GM23338 (cell line): ENCODE measurements around the gene OR51G2. TPM values are rescaled to one million over a fixed set of nuclear protein-coding genes. Genes with fewer than 3 reads are reported as not detected.

ENCODE experiments used
- ATAC-seq: fragments of 200-7000 bp; cut with Tn5 transposase; 3 replicates; pipeline ENCODE4 v1.9.1; 2020
- DNase-seq: peaks from one replicate; pipeline ENCODE4 v3.0.0-alpha.2; 2015; ENCODE audit warnings: low spot score
- H2AFZ ChIP-seq: fragments of 200-600 bp; sonication (generic); 2 replicates; pipeline ENCODE4 v1.8.0; 2016; ENCODE audit warnings: antibody characterized with exemption, mild to moderate bottlenecking, moderate library complexity
- H3F3A ChIP-seq: fragments of 200-600 bp; sonication (generic); replicated peaks from 2 replicates; pipeline ENCODE4 v1.8.0; 2017; ENCODE audit warnings: antibody characterized with exemption, mixed run types, low read depth
- H3K27ac ChIP-seq: fragments of 200-600 bp; sonication (generic); 2 replicates; pipeline ENCODE4 v1.6.1; 2016; ENCODE audit warnings: low read depth
- H3K27me3 ChIP-seq: fragments of 200-600 bp; sonication (generic); 2 replicates; pipeline ENCODE4 v1.8.0; 2016; ENCODE audit warnings: mild to moderate bottlenecking, mixed run types, moderate library complexity; ENCODE audit not compliant: insufficient read depth
- H3K36me3 ChIP-seq: fragments of 200-600 bp; sonication (generic); 2 replicates; pipeline ENCODE4 v1.8.0; 2016; ENCODE audit warnings: mild to moderate bottlenecking; ENCODE audit not compliant: insufficient read depth
- H3K4me1 ChIP-seq: fragments of 200-600 bp; sonication (generic); 2 replicates; pipeline ENCODE4 v1.8.0; 2016; ENCODE audit warnings: mild to moderate bottlenecking, moderate library complexity; ENCODE audit not compliant: insufficient read depth
- H3K4me2 ChIP-seq: fragments of 200-600 bp; sonication (generic); 2 replicates; pipeline ENCODE4 v1.7.1; 2017; ENCODE audit warnings: mixed run types
- H3K4me3 ChIP-seq: fragments of 200-600 bp; sonication (generic); 2 replicates; pipeline ENCODE4 v1.6.1; 2016; ENCODE audit warnings: mixed run types
- H3K79me2 ChIP-seq: fragments of 200-600 bp; sonication (generic); replicated peaks from 2 replicates; pipeline ENCODE4 v1.8.0; 2017; ENCODE audit warnings: mild to moderate bottlenecking; ENCODE audit not compliant: insufficient read depth
- H3K9me2 ChIP-seq: fragments of 200-600 bp; sonication (generic); 2 replicates; pipeline ENCODE4 v1.8.0; 2017; ENCODE audit not compliant: insufficient read depth
- H4K20me1 ChIP-seq: fragments of 200-600 bp; sonication (generic); replicated peaks from 2 replicates; pipeline ENCODE4 v1.8.0; 2017; ENCODE audit warnings: mild to moderate bottlenecking; ENCODE audit not compliant: insufficient read depth
- H3K27ac Mint-ChIP-seq: 2 replicates; pipeline ENCODE4 v1.8.0; 2020; ENCODE audit warnings: inconsistent platforms, mild to moderate bottlenecking, moderate library complexity, mixed read lengths
- H3K27me3 Mint-ChIP-seq: 3 replicates; pipeline ENCODE4 v1.8.0; 2022; ENCODE audit warnings: low read depth, mild to moderate bottlenecking, moderate library complexity, mixed read lengths, inconsistent platforms; ENCODE audit not compliant: insufficient read depth, poor library complexity
- H3K36me3 Mint-ChIP-seq: 3 replicates; pipeline ENCODE4 v1.8.0; 2021; ENCODE audit warnings: low read depth, mild to moderate bottlenecking, inconsistent platforms, moderate library complexity, mixed read lengths
- H3K4me1 Mint-ChIP-seq: 3 replicates; pipeline ENCODE4 v1.8.0; 2020; ENCODE audit warnings: mild to moderate bottlenecking, inconsistent platforms, mixed read lengths
- H3K4me3 Mint-ChIP-seq: 3 replicates; pipeline ENCODE4 v1.8.0; 2021; ENCODE audit warnings: moderate library complexity, mild to moderate bottlenecking, inconsistent platforms, mixed read lengths
- H3K9me3 Mint-ChIP-seq: 3 replicates; pipeline ENCODE4 v1.8.0; 2020; ENCODE audit warnings: moderate library complexity, mild to moderate bottlenecking, inconsistent platforms, mixed read lengths
- CREB1 ChIP-seq: fragments of 250-450 bp; sonication (Bioruptor Pico); IDR thresholded peaks from 2 replicates; pipeline ENCODE4 v1.5.0; 2020; ENCODE audit warnings: low read depth, mild to moderate bottlenecking, moderate library complexity
- EZH2 ChIP-seq: fragments of 200-600 bp; sonication (generic); IDR thresholded peaks from one replicate; pipeline ENCODE4 v1.8.0; 2017; ENCODE audit warnings: antibody characterized with exemption, mild to moderate bottlenecking, low read depth; ENCODE audit not compliant: unreplicated experiment
- EZH2phosphoT487 ChIP-seq: fragments of 200-600 bp; sonication (generic); IDR thresholded peaks from one replicate; pipeline ENCODE4 v1.8.1; 2018; ENCODE audit warnings: antibody characterized with exemption; ENCODE audit not compliant: unreplicated experiment
- JUNB ChIP-seq: IDR thresholded peaks from one replicate; pipeline ENCODE4 v1.6.1; 2016; ENCODE audit warnings: antibody characterized with exemption; ENCODE audit not compliant: unreplicated experiment
- NANOG ChIP-seq: IDR thresholded peaks from 2 replicates; pipeline ENCODE4 v1.6.1; 2016; ENCODE audit warnings: antibody characterized with exemption, borderline replicate concordance
- POLR2AphosphoS5 ChIP-seq: IDR thresholded peaks from 2 replicates; pipeline ENCODE4 v1.6.1; 2016; ENCODE audit warnings: antibody characterized with exemption, low read depth
- STAT1 ChIP-seq: IDR thresholded peaks from one replicate; pipeline ENCODE4 v1.6.1; 2016; ENCODE audit warnings: antibody characterized with exemption; ENCODE audit not compliant: unreplicated experiment
- ZNF114 ChIP-seq: fragments of 250-450 bp; sonication (Bioruptor Pico); IDR thresholded peaks from 2 replicates; pipeline ENCODE4 v1.5.0; 2020; ENCODE audit warnings: mild to moderate bottlenecking, moderate library complexity
- ZNF331 ChIP-seq: fragments of 250-450 bp; sonication (Bioruptor Pico); IDR thresholded peaks from 2 replicates; pipeline ENCODE4 v1.5.0; 2020; ENCODE audit warnings: low read depth, mild to moderate bottlenecking, moderate library complexity
- polyA plus RNA-seq: library from polyadenylated mRNA; unstranded; fragments of >200 nt; fragmentation: Nextera tagmentation; extraction: Ambion mirVana; gene quantifications from 2 replicates; pipeline ENCODE4 v1.2.1, GENCODE V29; 2016
- total RNA-seq: library from RNA; depleted of rRNA; stranded (reverse); fragments of >200 nt; shearing (Covaris generic); gene quantifications from 2 replicates; pipeline ENCODE4 v1.2.3, GENCODE V29; 2014
- TF ChIP-seq, protein P1 (sequence below): IDR thresholded peaks from one replicate; pipeline ENCODE4 v1.6.1; 2018; ENCODE audit warnings: antibody characterized with exemption; ENCODE audit not compliant: unreplicated experiment
- TF ChIP-seq, protein P2 (sequence below): fragments of 250-450 bp; sonication (Bioruptor Pico); IDR thresholded peaks from 2 replicates; pipeline ENCODE4 v1.5.0; 2020; ENCODE audit warnings: mild to moderate bottlenecking, moderate library complexity
- TF ChIP-seq, protein P3 (sequence below), 2 experiments: fragments of 200-600 bp in 1 of 2; sonication (generic) in 1 of 2; conservative IDR thresholded peaks; 2 replicates each; pipeline versions ENCODE4 v1.5.1 to v1.6.1; 2016 to 2017; ENCODE audit warnings: antibody characterized with exemption in 2 of 2, low read depth in 2 of 2, mild to moderate bottlenecking in 2 of 2, moderate library complexity in 1 of 2
- TF ChIP-seq, protein P4 (sequence below): IDR thresholded peaks from 2 replicates; pipeline ENCODE4 v1.6.1; 2016; ENCODE audit warnings: antibody characterized with exemption

The OR51G2 gene
- total and polyA plus RNA-seq, 2 experiments from 2014 or later = not detected

DNA sequence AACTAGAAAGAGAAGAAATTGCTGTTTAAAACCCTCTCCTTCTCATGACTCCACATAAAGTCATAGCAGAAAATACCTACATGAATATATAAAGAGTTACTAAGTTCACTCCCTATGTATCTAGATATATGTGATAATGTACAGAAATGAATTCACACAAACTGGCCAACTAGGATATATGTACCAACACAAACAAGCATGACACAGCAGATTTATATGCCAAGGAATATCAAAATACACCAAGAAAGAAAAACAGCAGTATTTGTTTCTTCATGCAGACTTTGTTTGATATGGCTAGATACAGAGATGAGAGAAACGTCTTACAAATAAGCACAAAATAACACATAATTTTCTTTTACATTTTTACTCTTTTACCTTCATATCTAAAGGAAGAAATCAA is 3.2 kb upstream of the OR51G2 start (continued):
- no peak for TF ChIP-seq CREB1 (CRISPR knock-in tag)
- TF ChIP-seq JUNB = no peak
- TF ChIP-seq POLR2AphosphoS5 = no peak
- no peak for TF ChIP-seq EZH2
- TF ChIP-seq, protein P1, sequence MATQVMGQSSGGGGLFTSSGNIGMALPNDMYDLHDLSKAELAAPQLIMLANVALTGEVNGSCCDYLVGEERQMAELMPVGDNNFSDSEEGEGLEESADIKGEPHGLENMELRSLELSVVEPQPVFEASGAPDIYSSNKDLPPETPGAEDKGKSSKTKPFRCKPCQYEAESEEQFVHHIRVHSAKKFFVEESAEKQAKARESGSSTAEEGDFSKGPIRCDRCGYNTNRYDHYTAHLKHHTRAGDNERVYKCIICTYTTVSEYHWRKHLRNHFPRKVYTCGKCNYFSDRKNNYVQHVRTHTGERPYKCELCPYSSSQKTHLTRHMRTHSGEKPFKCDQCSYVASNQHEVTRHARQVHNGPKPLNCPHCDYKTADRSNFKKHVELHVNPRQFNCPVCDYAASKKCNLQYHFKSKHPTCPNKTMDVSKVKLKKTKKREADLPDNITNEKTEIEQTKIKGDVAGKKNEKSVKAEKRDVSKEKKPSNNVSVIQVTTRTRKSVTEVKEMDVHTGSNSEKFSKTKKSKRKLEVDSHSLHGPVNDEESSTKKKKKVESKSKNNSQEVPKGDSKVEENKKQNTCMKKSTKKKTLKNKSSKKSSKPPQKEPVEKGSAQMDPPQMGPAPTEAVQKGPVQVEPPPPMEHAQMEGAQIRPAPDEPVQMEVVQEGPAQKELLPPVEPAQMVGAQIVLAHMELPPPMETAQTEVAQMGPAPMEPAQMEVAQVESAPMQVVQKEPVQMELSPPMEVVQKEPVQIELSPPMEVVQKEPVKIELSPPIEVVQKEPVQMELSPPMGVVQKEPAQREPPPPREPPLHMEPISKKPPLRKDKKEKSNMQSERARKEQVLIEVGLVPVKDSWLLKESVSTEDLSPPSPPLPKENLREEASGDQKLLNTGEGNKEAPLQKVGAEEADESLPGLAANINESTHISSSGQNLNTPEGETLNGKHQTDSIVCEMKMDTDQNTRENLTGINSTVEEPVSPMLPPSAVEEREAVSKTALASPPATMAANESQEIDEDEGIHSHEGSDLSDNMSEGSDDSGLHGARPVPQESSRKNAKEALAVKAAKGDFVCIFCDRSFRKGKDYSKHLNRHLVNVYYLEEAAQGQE = no peak
- TF ChIP-seq NANOG = no peak
- TF ChIP-seq STAT1 = no peak

DNA sequence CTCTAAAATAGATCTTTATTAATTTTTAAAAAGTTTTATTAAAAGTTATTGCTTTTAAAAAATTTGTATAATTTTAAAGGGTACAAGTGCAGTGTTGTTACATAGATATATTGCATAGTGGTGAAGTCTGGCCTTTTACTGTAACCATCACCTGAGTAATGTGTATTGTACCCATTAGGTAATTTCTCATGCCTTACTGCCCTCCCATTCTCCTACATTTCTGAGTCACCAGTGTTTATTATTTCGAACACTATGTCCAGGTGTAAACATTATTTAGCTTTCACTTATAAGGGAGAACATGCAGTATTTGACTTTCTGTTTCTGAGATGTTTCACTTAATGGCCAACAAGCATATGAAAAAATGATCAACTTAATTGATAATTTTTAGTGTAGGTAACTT is 2.6 kb upstream of the OR51G2 start:
- H3K79me2 ChIP-seq = no peaks in the 10 kb centered on the region
- peaks cover 1% of the 10 kb centered on the region for H3K27me3 Mint-ChIP-seq
- no peak overlapping the region for H3K27ac ChIP-seq
- no peak overlapping the region for H3K4me3 Mint-ChIP-seq
- H3K4me2 ChIP-seq = no peak overlapping the region
- H3K27ac Mint-ChIP-seq = no peak overlapping the region
- no peaks in the 10 kb centered on the region for H3K4me1 Mint-ChIP-seq
- no peaks in the 10 kb centered on the region for H3K4me1 ChIP-seq
- DNase-seq (no peak), ATAC-seq (no peak)
- H3K9me3 Mint-ChIP-seq = no peaks in the 10 kb centered on the region
- no peak overlapping the region for H2AFZ ChIP-seq
- no peaks in the 10 kb centered on the region for H3K36me3 ChIP-seq
- H4K20me1 ChIP-seq = no peaks in the 10 kb centered on the region
- H3K27me3 ChIP-seq = no peaks in the 10 kb centered on the region
- no peaks in the 10 kb centered on the region for H3K36me3 Mint-ChIP-seq
- no peaks in the 10 kb centered on the region; the same call in 1 of the 2 replicates for H3K9me2 ChIP-seq
- no peak overlapping the region for H3K4me3 ChIP-seq
- no peaks in the 10 kb centered on the region for H3F3A ChIP-seq
- no peak for TF ChIP-seq NANOG
- no peak for TF ChIP-seq STAT1
- TF ChIP-seq, protein P2, sequence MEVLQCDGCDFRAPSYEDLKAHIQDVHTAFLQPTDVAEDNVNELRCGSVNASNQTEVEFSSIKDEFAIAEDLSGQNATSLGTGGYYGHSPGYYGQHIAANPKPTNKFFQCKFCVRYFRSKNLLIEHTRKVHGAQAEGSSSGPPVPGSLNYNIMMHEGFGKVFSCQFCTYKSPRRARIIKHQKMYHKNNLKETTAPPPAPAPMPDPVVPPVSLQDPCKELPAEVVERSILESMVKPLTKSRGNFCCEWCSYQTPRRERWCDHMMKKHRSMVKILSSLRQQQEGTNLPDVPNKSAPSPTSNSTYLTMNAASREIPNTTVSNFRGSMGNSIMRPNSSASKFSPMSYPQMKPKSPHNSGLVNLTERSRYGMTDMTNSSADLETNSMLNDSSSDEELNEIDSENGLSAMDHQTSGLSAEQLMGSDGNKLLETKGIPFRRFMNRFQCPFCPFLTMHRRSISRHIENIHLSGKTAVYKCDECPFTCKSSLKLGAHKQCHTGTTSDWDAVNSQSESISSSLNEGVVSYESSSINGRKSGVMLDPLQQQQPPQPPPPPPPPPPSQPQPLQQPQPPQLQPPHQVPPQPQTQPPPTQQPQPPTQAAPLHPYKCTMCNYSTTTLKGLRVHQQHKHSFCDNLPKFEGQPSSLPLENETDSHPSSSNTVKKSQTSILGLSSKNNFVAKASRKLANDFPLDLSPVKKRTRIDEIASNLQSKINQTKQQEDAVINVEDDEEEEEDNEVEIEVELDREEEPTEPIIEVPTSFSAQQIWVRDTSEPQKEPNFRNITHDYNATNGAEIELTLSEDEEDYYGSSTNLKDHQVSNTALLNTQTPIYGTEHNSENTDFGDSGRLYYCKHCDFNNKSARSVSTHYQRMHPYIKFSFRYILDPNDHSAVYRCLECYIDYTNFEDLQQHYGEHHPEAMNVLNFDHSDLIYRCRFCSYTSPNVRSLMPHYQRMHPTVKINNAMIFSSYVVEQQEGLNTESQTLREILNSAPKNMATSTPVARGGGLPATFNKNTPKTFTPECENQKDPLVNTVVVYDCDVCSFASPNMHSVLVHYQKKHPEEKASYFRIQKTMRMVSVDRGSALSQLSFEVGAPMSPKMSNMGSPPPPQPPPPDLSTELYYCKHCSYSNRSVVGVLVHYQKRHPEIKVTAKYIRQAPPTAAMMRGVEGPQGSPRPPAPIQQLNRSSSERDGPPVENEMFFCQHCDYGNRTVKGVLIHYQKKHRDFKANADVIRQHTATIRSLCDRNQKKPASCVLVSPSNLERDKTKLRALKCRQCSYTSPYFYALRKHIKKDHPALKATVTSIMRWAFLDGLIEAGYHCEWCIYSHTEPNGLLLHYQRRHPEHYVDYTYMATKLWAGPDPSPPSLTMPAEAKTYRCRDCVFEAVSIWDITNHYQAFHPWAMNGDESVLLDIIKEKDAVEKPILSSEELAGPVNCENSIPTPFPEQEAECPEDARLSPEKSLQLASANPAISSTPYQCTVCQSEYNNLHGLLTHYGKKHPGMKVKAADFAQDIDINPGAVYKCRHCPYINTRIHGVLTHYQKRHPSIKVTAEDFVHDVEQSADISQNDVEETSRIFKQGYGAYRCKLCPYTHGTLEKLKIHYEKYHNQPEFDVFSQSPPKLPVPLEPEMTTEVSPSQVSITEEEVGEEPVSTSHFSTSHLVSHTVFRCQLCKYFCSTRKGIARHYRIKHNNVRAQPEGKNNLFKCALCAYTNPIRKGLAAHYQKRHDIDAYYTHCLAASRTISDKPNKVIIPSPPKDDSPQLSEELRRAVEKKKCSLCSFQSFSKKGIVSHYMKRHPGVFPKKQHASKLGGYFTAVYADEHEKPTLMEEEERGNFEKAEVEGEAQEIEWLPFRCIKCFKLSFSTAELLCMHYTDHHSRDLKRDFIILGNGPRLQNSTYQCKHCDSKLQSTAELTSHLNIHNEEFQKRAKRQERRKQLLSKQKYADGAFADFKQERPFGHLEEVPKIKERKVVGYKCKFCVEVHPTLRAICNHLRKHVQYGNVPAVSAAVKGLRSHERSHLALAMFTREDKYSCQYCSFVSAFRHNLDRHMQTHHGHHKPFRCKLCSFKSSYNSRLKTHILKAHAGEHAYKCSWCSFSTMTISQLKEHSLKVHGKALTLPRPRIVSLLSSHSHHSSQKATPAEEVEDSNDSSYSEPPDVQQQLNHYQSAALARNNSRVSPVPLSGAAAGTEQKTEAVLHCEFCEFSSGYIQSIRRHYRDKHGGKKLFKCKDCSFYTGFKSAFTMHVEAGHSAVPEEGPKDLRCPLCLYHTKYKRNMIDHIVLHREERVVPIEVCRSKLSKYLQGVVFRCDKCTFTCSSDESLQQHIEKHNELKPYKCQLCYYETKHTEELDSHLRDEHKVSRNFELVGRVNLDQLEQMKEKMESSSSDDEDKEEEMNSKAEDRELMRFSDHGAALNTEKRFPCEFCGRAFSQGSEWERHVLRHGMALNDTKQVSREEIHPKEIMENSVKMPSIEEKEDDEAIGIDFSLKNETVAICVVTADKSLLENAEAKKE (CRISPR knock-in tag) = no peak
- TF ChIP-seq ZNF331 = no peak
- TF ChIP-seq ZNF114 (CRISPR knock-in tag) = no peak
- TF ChIP-seq, protein P3, sequence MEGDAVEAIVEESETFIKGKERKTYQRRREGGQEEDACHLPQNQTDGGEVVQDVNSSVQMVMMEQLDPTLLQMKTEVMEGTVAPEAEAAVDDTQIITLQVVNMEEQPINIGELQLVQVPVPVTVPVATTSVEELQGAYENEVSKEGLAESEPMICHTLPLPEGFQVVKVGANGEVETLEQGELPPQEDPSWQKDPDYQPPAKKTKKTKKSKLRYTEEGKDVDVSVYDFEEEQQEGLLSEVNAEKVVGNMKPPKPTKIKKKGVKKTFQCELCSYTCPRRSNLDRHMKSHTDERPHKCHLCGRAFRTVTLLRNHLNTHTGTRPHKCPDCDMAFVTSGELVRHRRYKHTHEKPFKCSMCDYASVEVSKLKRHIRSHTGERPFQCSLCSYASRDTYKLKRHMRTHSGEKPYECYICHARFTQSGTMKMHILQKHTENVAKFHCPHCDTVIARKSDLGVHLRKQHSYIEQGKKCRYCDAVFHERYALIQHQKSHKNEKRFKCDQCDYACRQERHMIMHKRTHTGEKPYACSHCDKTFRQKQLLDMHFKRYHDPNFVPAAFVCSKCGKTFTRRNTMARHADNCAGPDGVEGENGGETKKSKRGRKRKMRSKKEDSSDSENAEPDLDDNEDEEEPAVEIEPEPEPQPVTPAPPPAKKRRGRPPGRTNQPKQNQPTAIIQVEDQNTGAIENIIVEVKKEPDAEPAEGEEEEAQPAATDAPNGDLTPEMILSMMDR (conservative IDR thresholded peaks at IDR 0.05; ENCODE audit: low read depth in 2 of 2) = no peak
- TF ChIP-seq CREB1 (CRISPR knock-in tag) = no peak
- TF ChIP-seq, protein P4, sequence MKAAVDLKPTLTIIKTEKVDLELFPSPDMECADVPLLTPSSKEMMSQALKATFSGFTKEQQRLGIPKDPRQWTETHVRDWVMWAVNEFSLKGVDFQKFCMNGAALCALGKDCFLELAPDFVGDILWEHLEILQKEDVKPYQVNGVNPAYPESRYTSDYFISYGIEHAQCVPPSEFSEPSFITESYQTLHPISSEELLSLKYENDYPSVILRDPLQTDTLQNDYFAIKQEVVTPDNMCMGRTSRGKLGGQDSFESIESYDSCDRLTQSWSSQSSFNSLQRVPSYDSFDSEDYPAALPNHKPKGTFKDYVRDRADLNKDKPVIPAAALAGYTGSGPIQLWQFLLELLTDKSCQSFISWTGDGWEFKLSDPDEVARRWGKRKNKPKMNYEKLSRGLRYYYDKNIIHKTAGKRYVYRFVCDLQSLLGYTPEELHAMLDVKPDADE = no peak
- TF ChIP-seq EZH2phosphoT487 = no peak
